ENCODE data around the gene DDC. TPM values are rescaled to one million over a fixed set of nuclear protein-coding genes. Genes with fewer than 3 reads are reported as not detected.
"Not testable (repeated sequence)": the region's sequence is repeated elsewhere in the genome, so short reads cannot be mapped to it uniquely, and the experiment has no call there.

The DDC gene
- total and polyA plus RNA-seq, 4 donors, result 1.6 to 2.5 (median 2.1) TPM

DNA sequence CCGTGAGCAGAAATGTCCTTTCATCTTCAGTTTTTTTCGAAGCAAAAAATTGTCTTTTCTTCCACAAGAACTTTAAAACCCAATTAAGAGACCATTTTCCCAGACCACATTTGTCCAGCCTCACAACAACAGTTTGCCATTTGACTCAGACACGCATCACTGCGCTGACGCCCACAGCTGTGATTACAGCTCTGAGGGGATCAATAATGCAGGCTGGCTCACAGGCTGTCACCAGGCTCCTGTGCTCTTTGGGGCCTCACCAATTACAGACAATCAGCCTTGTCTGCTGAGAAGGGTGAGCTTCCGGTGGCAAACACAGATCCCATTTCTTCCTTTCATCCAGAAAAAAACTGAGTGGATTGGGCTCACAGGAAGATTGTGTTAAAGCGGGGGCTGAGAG is 33.3 kb downstream of the DDC start:
- WGBS (ENCODE audit: insufficient coverage), result 25% methylated on average over 5 of the region's 7 CpGs
- no peak overlapping the region for H3K4me3 ChIP-seq (ENCODE audit: low read depth, low read length)
- H3K9me3 ChIP-seq (ENCODE audit: control insufficient read depth, insufficient read depth, low read length), result no peaks in the 10 kb centered on the region
- no peaks in the 10 kb centered on the region for H3K36me3 ChIP-seq (ENCODE audit: control insufficient read depth, insufficient read depth, low read length)
- DNase-seq (ENCODE audit: low read depth in 4 of 6, low spot score in 6 of 6), result peak in 1 of 6 donors; percentile 72
- H3K27ac ChIP-seq (ENCODE audit: low read depth, low read length), result no peak overlapping the region
- no peaks in the 10 kb centered on the region for H3K27me3 ChIP-seq (ENCODE audit: control insufficient read depth, insufficient read depth, low read length)
- peaks cover 8% of the 10 kb centered on the region for H3K4me1 ChIP-seq (ENCODE audit: control insufficient read depth, insufficient read depth, low read length)

DNA sequence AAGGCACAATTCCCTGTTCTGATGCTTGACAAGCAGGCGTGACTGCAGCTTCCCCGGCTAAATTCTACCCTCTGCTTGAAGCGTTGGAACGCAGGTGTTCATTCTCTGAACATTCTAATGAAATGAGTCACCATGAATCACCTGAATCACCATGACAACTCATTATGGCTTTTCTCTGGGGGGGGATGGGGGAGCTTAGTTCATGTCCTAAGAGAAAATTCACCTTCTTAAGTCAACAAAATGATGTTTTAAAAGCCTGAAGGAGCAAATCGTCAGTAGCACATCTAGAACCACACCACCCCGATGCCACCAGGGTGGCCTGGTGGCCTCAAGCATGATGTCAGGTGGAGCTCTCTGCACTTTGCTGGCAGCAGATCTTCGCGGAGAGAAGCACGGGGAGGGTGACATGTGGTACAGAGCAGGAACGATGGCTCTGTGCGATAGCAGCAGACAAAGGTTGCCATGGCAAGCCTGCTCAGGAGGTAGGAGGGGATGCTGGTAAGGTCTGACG is 33.7 kb downstream of the DDC start:
- 25% methylated on average over 6 of the region's 12 CpGs for WGBS (ENCODE audit: insufficient coverage)
- Histone ChIP-seq H3K36me3 (ENCODE audit: control insufficient read depth, insufficient read depth, low read length) (no peaks in the 10 kb centered on the region), H3K27me3 (ENCODE audit: control insufficient read depth, insufficient read depth, low read length) (no peaks in the 10 kb centered on the region), H3K27ac (ENCODE audit: low read depth, low read length) (no peak overlapping the region), H3K4me1 (ENCODE audit: control insufficient read depth, insufficient read depth, low read length) (peaks cover 8% of the 10 kb centered on the region), H3K9me3 (ENCODE audit: control insufficient read depth, insufficient read depth, low read length) (no peaks in the 10 kb centered on the region), H3K4me3 (ENCODE audit: low read depth, low read length) (no peak overlapping the region)
- DNase-seq (ENCODE audit: low read depth in 4 of 6, low spot score in 6 of 6), result peak in 4 of 6 donors; percentile 10 to 94 (median 36)

DNA sequence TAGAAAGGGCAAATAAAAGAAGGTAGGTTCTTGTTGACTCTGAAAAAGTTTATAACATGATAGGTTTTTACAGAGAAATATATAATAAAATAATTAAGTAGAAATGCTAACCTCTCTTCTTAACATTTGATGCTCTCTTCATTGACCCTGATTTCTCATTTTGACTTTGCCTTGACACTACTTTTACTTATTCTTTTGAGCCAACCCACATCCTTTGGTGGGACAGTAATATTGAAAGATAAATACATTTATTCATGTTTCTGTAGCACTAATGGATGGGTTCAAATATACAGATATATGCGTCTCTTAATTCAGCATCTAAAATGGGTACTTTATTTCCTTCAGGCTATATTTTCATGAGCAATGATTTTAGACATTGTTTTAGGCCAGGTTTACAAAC is 34.4 kb downstream of the DDC start:
- H3K4me1 ChIP-seq (ENCODE audit: control insufficient read depth, insufficient read depth, low read length), result peaks cover 8% of the 10 kb centered on the region
- no peak for DNase-seq (ENCODE audit: low read depth in 4 of 6, low spot score in 6 of 6)
- no peak overlapping the region for H3K27ac ChIP-seq (ENCODE audit: low read depth, low read length)
- H3K27me3 ChIP-seq (ENCODE audit: control insufficient read depth, insufficient read depth, low read length), result no peaks in the 10 kb centered on the region
- WGBS (ENCODE audit: insufficient coverage), result no CpG with 5 or more reads among the region's 1 CpG
- H3K36me3 ChIP-seq (ENCODE audit: control insufficient read depth, insufficient read depth, low read length), result no peaks in the 10 kb centered on the region
- H3K4me3 ChIP-seq (ENCODE audit: low read depth, low read length), result no peak overlapping the region
- H3K9me3 ChIP-seq (ENCODE audit: control insufficient read depth, insufficient read depth, low read length), result no peaks in the 10 kb centered on the region

DNA sequence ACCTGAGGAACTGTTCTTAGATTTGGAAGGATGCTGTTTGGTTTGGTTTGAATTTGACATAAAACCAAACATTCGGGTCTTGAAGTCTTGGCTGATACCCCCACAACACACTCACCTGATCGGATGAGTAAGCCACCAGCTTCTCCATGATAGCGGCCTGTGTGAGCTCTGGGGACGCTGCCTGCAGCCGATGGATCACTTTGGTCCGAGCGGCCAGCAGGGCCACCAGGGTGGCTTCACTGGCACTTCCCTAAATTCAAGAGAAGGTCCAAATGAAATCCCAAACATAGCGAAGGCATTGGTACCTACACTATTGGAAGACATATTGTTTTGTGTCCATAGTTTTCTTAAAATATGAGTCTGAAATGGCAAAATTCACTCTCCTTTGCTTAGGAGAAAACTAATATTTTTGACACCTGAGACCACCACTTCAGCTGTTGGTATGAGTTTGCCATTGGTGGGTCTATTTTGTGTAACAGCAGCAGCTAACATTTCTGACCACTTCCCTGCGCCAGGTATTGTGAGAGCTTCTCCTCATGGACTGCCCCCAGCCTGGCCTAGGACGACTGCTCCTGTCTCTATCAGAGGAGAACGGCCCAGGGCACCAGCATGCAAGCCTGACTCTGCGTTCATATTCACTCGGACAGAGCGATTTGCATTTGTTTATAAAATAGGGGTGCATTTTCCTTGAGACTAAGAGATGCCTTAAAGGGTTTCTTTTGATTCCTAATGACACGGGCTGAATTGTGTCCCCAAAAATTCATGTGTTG is 35.9 kb downstream of the DDC start:
- Histone ChIP-seq H3K27me3 (ENCODE audit: control insufficient read depth, insufficient read depth, low read length) (no peaks in the 10 kb centered on the region), H3K36me3 (ENCODE audit: control insufficient read depth, insufficient read depth, low read length) (no peaks in the 10 kb centered on the region), H3K4me1 (ENCODE audit: control insufficient read depth, insufficient read depth, low read length) (peaks cover 8% of the 10 kb centered on the region), H3K27ac (ENCODE audit: low read depth, low read length) (no peak overlapping the region), H3K4me3 (ENCODE audit: low read depth, low read length) (no peak overlapping the region), H3K9me3 (ENCODE audit: control insufficient read depth, insufficient read depth, low read length) (no peaks in the 10 kb centered on the region)
- WGBS (ENCODE audit: insufficient coverage), result 95% methylated on average over 13 of the region's 15 CpGs
- no peak for DNase-seq (ENCODE audit: low read depth in 4 of 6, low spot score in 6 of 6)

DNA sequence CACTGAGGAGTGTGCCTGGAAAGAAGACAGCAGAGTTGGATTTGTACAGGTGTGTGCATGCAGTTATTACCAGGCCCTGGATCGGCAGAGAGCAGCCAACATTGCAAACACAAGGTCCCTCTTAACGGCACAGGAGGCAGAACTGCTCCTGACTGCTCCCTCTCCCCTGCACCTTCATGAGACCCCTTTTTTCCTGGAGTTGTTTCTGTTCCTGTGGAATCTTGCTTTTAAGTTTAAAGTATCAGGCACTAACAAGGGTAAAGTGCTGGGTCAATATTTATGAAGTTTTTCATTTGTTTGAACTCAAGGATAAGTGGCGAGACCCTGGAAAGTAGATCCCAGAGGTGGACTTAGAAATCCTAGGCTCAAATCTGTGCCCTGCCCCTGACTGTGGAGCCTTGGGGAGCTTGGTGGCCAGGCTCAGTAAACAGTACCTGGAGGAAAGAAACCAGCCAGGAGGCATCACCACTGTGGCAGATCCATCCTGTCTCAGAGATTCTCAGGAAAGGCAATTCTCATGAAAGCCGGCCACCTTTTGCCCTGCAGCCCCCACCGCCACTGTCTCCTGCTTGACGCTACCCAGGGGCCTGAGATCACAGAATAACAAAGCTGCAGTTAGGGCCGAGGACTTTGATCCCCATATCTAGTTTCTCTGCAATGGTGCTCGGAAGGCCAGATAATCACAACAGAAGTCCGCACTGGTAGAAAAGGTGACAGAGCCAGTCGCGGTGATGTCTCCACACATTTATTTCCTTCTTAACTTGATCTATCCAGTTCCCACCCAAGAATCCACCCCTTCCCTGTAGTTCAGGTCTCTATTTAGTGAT is 36.7 kb downstream of the DDC start:
- Histone ChIP-seq H3K4me3 (ENCODE audit: low read depth, low read length) (no peak overlapping the region), H3K27me3 (ENCODE audit: control insufficient read depth, insufficient read depth, low read length) (no peaks in the 10 kb centered on the region), H3K4me1 (ENCODE audit: control insufficient read depth, insufficient read depth, low read length) (peaks cover 8% of the 10 kb centered on the region), H3K27ac (ENCODE audit: low read depth, low read length) (no peak overlapping the region), H3K9me3 (ENCODE audit: control insufficient read depth, insufficient read depth, low read length) (no peaks in the 10 kb centered on the region), H3K36me3 (ENCODE audit: control insufficient read depth, insufficient read depth, low read length) (no peaks in the 10 kb centered on the region)
- 77% methylated on average over 9 of the region's 11 CpGs for WGBS (ENCODE audit: insufficient coverage)
- no peak for DNase-seq (ENCODE audit: low read depth in 4 of 6, low spot score in 6 of 6)

DNA sequence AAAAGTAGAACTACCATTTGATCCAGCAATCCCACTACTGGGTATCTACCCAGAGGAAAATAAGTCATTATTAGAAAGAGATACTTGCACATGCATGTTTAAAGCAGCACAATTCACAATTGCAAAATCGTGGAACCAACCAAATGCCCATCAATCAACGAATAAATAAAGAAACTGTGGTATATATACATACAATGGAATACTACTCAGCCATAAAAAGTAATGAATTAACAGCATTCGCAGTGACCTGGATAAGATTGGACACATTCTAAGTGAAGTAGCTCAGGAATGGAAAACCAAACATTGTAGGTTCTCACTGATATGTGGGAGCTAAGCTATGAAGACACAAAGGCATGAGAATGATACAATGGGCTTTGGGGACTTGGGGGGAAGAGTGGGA is 45.9 kb downstream of the DDC start:
- not testable (repeated sequence) for H3K27ac ChIP-seq (ENCODE audit: low read depth, low read length); H3K36me3 ChIP-seq (ENCODE audit: control insufficient read depth, insufficient read depth, low read length); H3K9me3 ChIP-seq (ENCODE audit: control insufficient read depth, insufficient read depth, low read length); H3K4me1 ChIP-seq (ENCODE audit: control insufficient read depth, insufficient read depth, low read length); H3K4me3 ChIP-seq (ENCODE audit: low read depth, low read length); DNase-seq (ENCODE audit: low read depth in 4 of 6, low spot score in 6 of 6); H3K27me3 ChIP-seq (ENCODE audit: control insufficient read depth, insufficient read depth, low read length)
- WGBS (ENCODE audit: insufficient coverage), result 100% methylated on average over 1 of the region's 3 CpGs

DNA sequence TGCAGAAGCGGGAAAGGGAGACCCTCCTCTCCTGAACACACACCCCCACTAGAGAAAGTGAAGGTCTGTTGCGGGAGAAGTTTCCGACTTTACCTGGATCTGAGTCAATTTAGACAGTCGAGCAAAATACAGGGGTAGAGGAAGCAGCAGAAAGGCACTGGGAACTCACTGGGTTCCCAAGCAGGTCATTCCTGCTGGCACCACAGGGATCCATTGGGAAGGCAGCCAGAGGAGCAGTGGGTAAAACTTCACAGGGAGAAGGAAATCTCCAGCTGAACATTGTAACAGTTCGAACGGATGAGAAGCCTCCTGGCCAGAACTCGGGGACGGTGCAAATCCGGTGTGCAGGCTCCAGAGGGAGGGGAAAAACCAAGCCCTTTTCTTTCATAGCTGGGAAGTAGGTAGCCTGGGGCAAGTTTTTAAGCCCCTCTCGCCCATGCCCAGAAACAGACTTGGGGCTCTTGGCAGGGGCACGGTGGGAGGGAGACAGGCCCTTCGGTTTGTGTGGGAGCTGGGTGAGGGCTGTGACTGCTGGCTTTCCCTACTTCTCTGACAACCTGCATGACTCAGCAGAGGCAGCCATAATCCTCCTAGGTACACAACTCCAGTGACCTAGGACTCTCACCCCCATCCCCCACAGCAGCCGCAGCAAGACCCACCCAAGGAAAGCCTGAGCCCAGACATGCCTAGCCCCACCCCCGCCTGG is 51.9 kb downstream of the DDC start:
- H3K27ac ChIP-seq (ENCODE audit: low read depth, low read length), result no peak overlapping the region
- no peaks in the 10 kb centered on the region for H3K4me1 ChIP-seq (ENCODE audit: control insufficient read depth, insufficient read depth, low read length)
- 90% methylated on average over 10 of the region's 14 CpGs for WGBS (ENCODE audit: insufficient coverage)
- no peaks in the 10 kb centered on the region for H3K36me3 ChIP-seq (ENCODE audit: control insufficient read depth, insufficient read depth, low read length)
- H3K4me3 ChIP-seq (ENCODE audit: low read depth, low read length), result no peak overlapping the region
- no peaks in the 10 kb centered on the region for H3K27me3 ChIP-seq (ENCODE audit: control insufficient read depth, insufficient read depth, low read length)
- H3K9me3 ChIP-seq (ENCODE audit: control insufficient read depth, insufficient read depth, low read length), result no peaks in the 10 kb centered on the region
- DNase-seq (ENCODE audit: low read depth in 4 of 6, low spot score in 6 of 6), result no peak

DNA sequence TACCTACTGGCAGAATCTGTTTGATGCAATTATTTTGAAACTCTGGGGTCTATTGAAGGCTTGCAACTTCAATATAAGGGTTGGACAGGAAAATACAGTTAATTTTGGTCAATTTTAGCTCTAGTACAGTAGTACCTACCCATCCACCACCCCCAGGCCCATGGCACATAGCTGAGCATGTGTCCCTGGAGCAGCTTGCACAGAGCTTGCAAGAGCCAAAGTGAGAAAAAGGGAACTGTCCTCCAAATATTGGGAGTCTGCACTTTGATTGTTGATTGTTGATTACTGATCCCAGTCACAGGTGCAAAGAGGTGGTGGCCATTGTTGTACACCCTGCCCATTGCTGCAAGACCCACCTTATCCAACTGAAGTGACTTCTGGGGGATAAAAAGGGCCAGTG is 52.8 kb downstream of the DDC start:
- Histone ChIP-seq H3K4me1 (ENCODE audit: control insufficient read depth, insufficient read depth, low read length) (no peaks in the 10 kb centered on the region), H3K4me3 (ENCODE audit: low read depth, low read length) (no peak overlapping the region), H3K36me3 (ENCODE audit: control insufficient read depth, insufficient read depth, low read length) (no peaks in the 10 kb centered on the region), H3K27me3 (ENCODE audit: control insufficient read depth, insufficient read depth, low read length) (no peaks in the 10 kb centered on the region), H3K27ac (ENCODE audit: low read depth, low read length) (no peak overlapping the region), H3K9me3 (ENCODE audit: control insufficient read depth, insufficient read depth, low read length) (no peaks in the 10 kb centered on the region)
- no peak for DNase-seq (ENCODE audit: low read depth in 4 of 6, low spot score in 6 of 6)

DNA sequence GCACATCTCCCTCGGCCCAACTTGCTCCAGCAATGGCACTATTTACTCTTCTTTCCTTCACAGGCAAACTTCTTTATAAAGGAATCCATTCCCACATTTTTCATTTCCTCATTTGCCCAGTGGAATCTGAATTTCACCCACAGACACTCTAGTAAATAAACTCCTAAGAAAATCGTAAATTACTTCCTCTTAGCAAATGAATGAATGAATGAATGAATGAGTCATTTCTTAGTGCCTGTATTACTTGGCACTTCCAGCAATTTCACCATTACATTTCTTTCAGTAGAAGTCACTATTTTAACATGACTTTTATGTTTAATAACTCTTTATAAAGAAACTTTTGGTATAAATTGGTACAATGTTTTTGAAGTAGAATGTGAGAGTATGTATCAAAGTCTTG is 55.7 kb downstream of the DDC start:
- Histone ChIP-seq H3K4me3 (ENCODE audit: low read depth, low read length) (no peak overlapping the region), H3K27me3 (ENCODE audit: control insufficient read depth, insufficient read depth, low read length) (no peaks in the 10 kb centered on the region), H3K4me1 (ENCODE audit: control insufficient read depth, insufficient read depth, low read length) (no peaks in the 10 kb centered on the region), H3K36me3 (ENCODE audit: control insufficient read depth, insufficient read depth, low read length) (no peaks in the 10 kb centered on the region), H3K9me3 (ENCODE audit: control insufficient read depth, insufficient read depth, low read length) (no peaks in the 10 kb centered on the region), H3K27ac (ENCODE audit: low read depth, low read length) (no peak overlapping the region)
- WGBS (ENCODE audit: insufficient coverage), result 93% methylated on average over 1 of the region's 2 CpGs
- no peak for DNase-seq (ENCODE audit: low read depth in 4 of 6, low spot score in 6 of 6)

All from spinal cord (tissue), 10 donors.